Esophagus mucosa (tissue), 1 donor: ENCODE results near the gene CCDC102B. TPM values are rescaled to one million over a fixed set of nuclear protein-coding genes. Genes with fewer than 3 reads are reported as not detected.
"Not testable (repeated sequence)": the region's sequence is repeated elsewhere in the genome, so short reads cannot be mapped to it uniquely, and the experiment has no call there.

Source experiments
- ATAC-seq: fragments of 200-7000 bp; cut with Tn5 transposase; one replicate; pipeline ENCODE4 v1.9.1; 2020
- total RNA-seq: library from RNA; stranded (reverse); gene quantifications from one replicate; pipeline ENCODE4 v1.2.4, GENCODE V29; 2023
- donor health status: DM: yes; HTN: yes; CAD: no.

CCDC102B gene
- total RNA-seq, 1 donor from 2014 or later, result 1.2 TPM

DNA sequence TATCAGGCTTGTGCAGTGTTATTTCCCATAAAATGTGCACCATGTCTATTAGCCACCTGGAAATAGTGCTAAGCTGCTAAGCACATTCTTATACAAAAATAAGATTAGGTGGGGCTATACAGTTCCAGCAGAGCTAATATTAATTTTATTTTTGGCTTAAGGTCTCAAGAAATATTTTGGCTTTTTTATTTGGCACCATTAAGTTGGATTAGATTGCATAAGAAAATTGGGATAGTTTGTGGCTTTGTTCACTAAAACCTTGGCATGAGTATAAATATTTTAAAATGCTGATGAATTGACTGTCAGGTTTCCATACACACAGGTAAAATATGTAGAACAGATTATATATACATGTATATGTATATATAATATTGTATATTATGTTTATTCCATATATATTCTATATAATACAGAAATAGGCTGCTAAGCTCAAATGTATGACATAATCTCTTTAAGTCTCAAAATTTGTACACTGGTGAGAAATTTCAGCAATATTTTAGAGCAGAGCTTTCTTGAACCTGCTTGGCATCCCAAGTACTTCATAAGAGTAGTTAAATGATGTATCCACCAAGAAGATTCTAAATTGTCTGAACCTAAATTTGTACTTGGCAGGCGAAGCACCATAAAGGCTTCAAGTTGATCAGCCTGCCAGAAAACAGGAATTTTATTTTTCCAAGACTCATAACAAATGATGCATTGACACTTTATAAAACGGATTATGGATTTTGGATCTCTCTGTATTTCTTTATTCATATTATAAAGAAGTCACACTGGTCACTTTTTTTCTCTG lies 32.6 kb downstream of the CCDC102B start:
- ATAC-seq, result no peak

DNA sequence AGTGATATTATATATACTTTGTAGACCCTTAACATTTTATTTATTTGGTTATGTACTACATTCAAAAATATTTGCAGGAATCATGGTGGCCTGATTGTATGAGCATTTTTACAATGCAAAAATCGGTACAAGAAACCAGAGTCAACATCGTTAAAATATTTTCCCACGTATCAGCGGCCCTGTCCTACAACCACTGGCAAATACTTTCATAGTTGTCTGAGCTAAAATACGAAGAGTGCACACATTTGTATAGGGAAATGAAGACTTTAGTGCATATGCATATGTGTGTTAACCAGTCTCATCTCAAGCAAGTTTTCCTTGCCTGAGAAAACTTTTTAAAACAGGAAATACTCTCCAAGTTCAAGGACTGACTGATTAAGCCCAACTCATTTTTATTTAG lies 35.9 kb downstream of the CCDC102B start:
- no peak for ATAC-seq

DNA sequence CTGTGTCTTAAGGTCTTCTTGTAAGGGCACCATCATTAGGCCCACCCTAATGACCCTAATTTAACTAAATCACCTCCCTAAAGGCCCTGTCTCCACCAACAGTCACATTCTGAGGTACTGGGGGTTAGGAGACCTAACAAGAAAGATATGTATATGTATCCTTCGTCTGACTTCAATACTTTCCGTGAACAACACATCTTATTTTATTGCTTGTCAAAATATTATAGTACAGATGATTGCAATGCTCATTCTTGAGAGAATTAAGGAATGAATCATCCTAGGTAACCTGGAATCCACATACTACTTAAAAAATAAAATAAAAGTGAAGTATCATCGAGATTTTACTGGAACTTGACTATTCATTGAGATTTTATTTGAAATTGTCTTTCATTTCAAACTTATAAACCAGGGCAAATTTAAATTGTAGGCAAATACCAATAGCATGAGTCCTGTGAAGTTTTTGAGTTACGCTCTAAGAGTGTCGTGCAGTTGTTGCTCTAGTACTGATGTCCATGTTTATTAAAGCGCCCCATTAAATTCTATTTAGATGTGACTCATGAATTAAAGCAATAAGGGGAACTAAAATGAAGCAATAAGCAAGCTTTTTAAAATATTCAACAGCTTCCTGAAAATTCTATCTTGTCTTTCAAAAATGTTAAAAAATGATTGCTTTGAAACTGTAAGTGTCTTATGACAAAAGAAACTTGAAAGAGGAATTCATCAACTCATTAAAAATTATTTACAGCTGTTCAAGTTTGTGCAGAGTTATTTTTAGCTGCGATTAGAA lies 40.0 kb downstream of the CCDC102B start:
- no peak for ATAC-seq

DNA sequence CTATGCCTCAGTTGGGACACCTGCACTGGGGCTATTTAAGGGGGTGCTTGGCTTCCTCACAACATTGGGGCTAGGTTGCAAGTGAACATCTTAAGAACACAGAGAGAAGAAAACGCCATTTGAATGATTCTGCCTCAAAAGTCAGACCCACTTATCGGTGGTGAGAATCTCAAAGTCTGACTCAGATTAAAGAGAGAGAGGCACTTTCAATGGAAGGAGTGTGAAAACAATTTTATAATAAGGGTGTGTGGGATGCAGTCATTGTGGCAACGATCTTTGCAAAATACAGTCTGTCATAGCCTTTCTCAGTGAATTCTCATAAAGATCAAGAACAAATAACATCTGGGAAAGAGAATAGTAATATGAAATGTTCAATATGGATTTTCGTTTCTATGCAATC lies 41.8 kb downstream of the CCDC102B start:
- no peak for ATAC-seq

DNA sequence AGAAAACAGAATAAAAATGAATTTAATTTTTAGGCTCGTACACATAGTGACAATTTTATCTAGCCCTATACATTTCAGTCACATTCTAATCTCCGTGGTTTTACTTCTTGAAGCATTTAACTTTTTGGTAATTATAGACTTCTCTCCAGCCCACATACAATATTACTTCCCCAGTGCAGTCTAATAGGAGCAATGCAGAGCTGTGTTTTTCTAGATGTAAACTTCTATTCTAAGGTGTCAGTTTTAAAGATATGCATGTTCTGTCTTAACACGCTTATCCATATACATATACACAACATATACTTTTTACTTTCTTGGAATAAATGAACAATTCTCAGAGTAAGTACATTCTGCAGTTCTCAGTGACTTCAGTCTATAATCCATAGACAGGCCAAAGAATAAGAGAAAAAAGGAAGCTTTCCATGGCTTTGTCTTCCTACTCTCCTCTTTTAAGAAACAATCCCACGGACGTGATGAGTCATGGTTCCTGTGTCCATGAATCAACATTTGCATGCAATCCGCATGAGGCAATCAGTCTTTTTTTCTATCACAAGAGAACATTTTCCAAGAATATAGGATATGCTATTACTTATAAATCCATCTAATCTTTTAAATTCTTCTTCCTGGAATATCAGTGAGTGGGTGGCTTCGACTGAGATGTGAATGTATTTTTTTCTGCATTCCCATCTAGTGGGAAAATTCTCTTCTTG lies 42.8 kb downstream of the CCDC102B start:
- peak; percentile 67 for ATAC-seq

DNA sequence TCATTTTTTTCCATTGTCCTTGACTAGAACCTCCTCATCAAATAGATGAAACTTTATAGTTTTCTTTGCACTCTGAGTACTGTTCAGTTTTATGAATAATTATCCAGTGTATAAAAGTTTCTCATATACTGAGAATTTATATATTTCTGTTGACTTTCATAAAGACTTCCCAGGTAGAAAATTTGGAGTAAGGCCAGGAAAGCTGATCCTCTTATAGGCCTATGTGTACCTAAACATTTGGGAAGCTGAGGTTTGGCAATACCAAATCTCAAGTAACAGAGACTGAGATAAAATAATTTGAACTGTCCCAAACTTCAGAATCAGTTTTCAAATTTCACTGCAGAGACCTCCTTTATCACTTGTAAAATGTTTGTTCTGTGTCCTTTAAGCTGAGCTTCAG lies 43.4 kb downstream of the CCDC102B start:
- ATAC-seq, result no peak

DNA sequence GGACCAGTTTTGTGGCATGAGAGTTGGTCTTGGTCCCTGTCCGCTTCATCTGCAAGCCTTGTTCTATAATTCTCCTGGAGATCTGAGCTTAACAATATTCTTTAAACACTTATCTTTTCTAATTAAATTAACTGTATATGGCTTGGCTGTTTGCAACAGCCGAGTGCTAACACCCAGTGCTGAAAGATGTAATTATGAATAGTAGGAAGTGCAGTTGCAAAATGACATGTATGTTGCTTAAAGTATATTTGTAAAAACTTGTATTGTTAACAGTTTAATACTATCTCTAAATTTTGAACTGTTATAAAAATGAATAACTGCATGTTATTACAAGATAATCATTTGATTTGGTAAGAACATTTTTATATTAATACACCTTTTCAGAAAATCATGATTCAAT lies 45.1 kb downstream of the CCDC102B start:
- no peak for ATAC-seq

DNA sequence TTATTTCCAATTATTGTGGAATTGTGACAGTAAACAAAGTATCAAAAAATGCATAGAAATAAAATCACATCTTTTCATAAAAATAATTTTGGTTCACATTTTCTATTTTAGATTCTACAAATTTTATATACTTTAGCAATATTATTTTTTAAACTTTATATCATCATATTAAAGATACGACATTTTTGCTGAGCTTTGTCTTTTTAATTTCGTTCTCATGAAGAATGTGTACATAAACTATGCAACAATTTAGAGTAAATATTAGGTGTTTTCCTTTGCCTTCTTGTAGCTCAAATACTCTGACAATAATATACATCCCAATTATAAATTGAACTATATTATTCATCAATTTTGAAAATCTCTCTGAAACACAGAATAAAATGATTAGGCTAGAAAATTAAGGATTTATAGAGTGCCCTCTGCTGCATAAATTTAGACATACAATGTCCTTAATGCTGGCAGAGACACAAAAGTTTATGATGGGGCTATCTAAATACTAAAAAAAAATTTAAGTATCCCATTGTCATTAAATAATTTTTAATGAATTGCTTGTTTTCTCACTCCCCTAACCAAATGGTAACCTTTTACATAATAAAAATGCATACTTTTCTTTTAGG lies 45.7 kb downstream of the CCDC102B start:
- no peak for ATAC-seq

DNA sequence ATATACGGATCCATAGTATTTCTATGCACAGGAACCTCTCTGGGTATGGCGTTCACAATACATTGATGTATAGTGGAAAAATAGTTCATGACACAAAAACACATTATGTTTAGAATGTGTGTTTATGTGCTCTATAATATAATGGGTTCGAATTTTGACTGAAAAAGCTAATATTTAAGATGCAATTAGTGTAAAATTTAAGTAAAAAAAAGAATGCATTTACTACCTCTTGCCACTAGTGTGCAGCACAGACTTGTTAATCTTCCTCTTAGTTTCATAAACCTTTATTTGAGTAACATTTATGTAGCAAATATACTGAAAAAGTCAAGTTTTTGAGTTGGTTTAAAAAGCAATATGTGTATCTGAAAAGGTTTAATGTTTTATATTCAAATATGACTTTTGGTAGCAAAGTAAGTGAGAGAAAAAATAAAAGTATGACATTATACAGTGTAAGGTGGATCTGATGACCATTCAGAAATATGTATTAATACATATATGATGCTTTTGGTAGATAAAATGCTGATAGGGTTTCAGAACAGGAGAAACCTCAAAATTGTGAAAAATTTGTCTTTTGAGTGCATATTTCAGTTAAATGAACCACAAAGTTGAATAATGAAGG lies 49.4 kb downstream of the CCDC102B start:
- ATAC-seq, result no peak

DNA sequence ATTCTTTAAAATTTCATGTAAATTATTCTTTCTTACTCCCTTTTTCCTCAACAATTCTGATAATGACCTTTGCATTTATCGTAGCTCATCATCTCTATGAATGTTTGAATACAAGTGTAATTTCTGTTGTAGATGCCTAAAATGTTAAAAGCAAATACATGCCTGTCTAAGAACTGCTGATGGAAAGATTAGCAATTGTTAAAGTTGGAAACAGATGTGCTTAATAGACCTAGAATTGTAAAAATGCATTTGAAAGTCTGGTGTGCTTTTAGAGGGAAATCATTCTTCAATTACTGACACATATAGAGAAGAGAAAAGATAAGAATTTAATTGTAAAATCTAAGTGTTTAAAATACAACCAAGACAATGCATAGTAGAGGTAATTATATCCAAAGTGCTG lies 50.4 kb downstream of the CCDC102B start:
- no peak for ATAC-seq

DNA sequence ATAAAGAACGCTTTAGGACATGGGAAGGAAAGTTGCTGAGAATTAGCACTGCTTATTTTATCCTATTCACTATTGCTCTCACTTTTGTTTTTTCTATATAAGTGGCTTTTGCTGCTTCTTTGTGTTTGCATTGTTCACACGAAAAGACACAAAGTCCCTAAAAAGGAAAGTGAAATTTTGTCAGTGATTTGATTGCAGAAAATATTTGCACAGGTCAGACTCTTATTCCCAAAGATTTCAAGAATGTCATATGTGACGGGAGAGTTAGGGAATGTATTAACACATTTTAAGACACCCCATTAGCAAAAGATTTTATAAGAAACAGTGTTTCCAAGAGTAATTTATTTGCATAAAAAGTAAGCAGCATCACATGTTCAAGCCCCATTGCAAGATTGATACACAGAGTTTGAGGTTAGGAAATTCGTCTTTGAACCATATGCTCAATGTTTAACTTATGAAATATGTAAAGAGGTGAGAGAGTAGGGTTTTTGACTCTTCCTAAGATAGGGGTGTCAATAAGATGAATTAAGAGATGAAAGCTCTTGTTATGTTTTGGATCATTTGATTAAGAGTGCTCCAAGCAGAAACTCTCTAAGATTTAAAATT lies 57.0 kb downstream of the CCDC102B start:
- ATAC-seq, result no peak

DNA sequence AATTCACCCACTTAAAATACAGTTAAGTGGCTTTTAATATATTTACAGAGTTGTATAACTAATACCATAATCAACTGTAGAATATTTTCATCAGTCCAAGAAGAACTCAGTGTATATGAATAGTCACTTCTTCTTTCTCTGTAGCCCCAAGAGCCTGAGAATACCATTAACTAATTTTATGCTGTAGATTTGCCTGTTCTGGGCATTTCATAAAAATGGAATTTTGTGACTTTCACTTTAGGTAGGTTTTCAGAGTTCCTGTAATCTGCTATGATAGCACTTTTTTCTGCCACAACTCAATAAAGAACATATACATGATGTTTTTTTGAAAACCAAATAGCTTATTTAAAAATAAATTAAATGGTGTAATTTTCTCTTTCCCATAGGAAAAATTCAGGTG lies 57.6 kb downstream of the CCDC102B start:
- ATAC-seq, result no peak

DNA sequence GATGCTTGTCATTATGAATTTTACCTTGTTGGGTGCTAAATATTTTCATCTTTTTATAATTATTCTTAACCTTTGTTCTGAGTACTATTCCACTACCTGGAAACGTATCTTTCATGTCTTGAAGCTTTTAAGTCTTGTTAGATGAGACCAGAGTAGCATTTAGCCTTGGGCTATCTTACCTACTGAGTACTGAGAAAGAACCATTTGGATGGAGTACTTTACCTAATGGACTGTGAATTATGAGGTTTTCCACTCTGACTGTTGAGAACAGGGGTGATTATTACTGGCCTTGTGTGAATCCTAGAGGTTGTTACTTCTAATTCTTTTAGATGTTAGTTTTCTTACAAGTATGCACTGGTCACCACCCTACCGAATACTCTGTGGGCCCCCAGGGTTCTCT lies 63.5 kb downstream of the CCDC102B start:
- no peak for ATAC-seq

DNA sequence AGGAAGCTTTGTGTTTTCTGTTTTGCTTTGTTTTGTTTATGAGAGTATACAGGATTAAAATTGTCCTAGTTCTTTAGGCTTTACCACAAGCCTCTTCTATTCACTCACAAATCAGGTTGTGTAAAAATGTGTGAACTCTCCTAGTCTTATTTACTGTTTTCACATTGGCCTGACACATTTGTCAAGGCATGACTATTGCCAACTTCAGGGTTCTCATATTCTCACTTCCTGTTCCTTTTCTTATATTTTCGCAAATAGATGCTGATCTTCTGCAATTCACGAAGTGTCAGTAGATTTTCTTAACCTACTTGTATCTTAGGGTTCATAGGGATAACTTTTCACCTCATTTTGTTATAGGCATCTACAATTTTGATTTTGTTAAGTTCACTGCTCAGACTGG lies 67.1 kb downstream of the CCDC102B start:
- no peak for ATAC-seq

DNA sequence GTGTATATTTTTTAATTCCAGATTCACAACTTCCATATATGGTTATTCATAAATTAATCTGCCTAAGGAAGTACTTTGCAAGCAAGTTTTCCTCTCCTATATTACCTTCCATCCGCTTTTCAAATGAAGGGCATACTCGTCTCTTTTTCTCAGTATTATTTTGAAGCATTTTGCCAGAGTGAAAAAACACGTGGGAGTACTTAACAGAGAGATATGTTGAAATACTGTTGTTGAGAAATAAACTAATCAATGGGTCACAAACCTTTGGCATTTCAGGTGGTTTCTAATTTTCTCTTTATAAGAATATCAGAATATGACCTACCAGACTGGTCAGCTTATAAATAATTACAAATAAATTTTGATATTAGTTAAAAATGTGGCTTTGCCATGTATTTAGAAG lies 67.6 kb downstream of the CCDC102B start:
- ATAC-seq, result no peak

DNA sequence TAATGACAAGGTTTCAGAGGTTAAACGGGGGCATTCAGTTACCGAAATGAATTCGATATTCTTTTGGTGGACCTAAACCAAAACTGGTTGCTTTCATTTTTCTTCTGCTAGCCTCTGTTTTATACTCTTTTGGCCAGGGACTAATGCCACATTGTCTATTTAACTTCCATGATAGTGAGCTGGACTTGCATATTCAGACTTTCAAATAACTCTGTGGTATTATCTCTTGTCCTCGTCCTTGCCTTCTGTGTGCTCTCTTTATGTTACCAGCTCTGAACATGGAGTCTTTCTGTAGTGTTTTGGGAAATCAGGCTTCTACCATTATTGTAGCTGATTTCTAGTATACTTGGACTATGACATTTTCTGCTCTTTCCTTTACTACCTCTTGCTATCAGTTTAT lies 75.1 kb downstream of the CCDC102B start:
- ATAC-seq, result no peak

DNA sequence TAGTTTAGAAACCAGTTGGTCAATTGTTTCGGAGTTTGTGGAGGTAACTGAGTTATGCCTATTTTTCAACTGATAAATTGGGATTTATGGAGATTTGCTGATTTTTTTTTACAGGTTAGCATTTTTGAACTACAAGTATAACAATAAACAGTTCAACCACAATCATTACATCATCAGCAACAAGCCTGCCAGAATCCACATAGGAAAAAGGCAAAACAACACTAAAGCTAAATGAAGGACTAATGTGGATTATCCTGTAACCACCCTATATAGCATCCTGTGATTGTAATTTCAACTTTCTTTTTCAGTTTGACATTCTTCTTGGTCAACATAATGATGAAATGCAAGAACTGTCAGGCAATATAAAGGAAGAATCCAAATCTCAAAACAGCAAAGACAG lies 76.5 kb downstream of the CCDC102B start:
- ATAC-seq, result no peak

DNA sequence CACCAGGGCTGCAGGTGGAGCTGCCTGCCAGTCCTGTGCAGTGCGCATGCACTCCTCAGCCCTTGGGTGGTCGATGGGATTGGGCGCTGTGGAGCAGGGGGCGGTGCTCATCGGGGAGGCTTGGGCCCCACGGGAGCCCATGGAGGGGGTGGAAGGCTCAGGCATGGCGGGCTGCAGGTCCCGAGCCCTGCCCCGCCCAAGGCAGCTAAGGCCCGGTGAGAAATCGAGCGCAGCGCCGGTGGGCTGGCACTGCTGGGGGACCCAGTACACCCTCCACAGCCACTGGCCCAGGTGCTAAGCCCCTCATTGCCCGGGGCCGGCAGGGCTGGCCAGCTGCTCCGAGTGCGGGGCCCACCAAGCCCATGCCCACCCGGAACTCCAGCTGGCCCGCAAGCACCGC lies 82.1 kb downstream of the CCDC102B start:
- not testable (repeated sequence) for ATAC-seq

DNA sequence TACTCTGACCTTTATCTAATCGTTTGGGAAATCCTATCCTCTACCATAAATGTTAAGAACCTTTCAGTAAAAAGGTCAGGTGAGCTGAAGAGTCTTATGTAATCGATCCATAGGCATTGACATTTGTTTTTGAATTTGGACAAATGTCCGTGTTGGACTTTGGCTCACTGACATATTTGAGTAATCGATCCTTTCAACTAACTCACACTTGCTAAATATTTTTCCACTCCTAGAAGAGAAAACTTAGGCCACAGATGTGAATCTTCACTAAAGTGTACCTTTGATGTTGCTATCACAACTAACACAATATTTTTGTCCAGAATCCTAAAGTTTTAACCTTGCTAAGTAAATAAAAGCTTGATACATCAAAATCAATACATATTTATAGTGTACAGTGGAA lies 89.5 kb downstream of the CCDC102B start:
- ATAC-seq, result no peak

DNA sequence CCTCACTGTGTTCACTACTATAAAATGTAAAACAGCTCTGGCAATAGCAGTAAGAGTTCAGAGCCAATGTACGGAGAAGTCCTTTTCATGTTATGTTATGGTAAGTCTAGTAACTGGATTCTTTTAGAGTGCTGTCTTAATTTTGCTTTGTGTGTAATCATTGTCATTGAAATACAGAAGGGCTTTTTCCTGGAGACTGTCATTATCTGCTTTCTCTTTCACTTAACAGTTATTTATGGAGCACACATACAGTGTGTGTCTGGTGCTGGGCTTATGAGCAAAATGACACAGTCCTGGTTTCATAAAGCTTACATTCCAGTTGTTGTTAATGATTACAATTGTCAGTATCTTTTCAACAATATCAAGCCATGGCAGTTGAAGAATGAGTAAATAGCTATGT lies 95.5 kb downstream of the CCDC102B start:
- ATAC-seq, result no peak

DNA sequence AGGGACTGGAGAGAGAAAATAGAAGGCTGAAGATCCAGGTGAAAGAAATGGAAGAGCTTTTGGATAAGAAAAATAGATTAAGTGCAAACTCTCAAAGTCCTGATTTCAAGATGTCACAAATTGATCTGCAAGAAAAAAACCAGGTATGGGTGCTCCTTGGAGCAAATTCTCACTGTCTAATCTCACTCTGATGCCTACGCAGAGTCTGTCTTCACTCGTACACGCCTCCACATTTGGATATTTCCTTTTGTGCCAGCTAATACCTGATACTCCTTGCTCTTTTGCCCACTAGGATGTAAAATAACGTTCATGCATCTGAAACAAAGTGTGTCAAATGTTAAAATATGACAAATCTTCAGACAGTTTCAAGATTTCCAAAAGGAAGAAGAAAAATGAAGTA lies 99.4 kb downstream of the CCDC102B start:
- no peak for ATAC-seq

DNA sequence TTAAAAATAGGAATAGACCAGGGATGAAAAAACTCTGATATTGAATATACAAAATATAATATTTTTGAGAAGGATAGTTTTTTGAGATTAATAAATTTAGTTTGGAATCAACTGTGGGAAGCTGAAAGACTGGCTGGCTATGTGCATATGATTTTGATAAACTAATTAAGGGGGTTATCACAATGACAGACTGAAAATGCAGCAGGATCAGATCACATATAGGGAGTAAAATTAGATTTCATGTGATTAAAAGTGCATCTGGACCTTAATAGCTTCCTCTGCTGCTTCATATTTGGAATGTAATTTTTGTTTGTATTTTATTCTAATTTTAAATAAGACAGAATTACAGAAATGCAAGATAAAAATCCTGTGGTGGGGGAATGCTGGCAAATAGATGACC lies 111.7 kb downstream of the CCDC102B start:
- no peak for ATAC-seq
